Measurements from ENCODE around the gene TUBD1. TPM values are rescaled to one million over a fixed set of nuclear protein-coding genes. Genes with fewer than 3 reads are reported as not detected.

The TUBD1 gene
- total RNA-seq, 1 donor, result 6.5 TPM

- no peak for TF ChIP-seq CTCF (IDR thresholded peaks at IDR 0.05; ENCODE audit: insufficient read depth, low read depth, low read length)
- DNase-seq (ENCODE audit: low read depth), result no peak
- no peak overlapping the region for H3K4me3 ChIP-seq (ENCODE audit: low read depth, low read length)
These were observed 65.9 kb downstream of the TUBD1 start for GRCh38 chr17:59826706-59827453.

GRCh38 chr17:59825533-59826322 lies 67.0 kb downstream of the TUBD1 start:
- TF ChIP-seq CTCF (IDR thresholded peaks at IDR 0.05; ENCODE audit: insufficient read depth, low read depth, low read length), result no peak
- DNase-seq (ENCODE audit: low read depth), result peak; percentile 88
- H3K4me3 ChIP-seq (ENCODE audit: low read depth, low read length), result no peak overlapping the region

GRCh38 chr17:59815965-59816364 lies 76.8 kb downstream of the TUBD1 start:
- no peak for TF ChIP-seq CTCF (IDR thresholded peaks at IDR 0.05; ENCODE audit: insufficient read depth, low read depth, low read length)
- peak; percentile 85 for DNase-seq (ENCODE audit: low read depth)

GRCh38 chr17:59814685-59815084 lies 78.1 kb downstream of the TUBD1 start:
- DNase-seq (ENCODE audit: low read depth), result peak; percentile 76
- no peak overlapping the region for H3K4me3 ChIP-seq (ENCODE audit: low read depth, low read length)
- no peak for TF ChIP-seq CTCF (IDR thresholded peaks at IDR 0.05; ENCODE audit: insufficient read depth, low read depth, low read length)

More at GRCh38 chr17:59815965-59816364, 76.8 kb downstream of the TUBD1 start:
- no peak overlapping the region for H3K4me3 ChIP-seq (ENCODE audit: low read depth, low read length)

GRCh38 chr17:59814276-59814675 lies 78.5 kb downstream of the TUBD1 start:
- H3K4me3 ChIP-seq (ENCODE audit: low read depth, low read length), result no peak overlapping the region
- TF ChIP-seq CTCF (IDR thresholded peaks at IDR 0.05; ENCODE audit: insufficient read depth, low read depth, low read length), result no peak
- no peak for DNase-seq (ENCODE audit: low read depth)

GRCh38 chr17:59812139-59812538 lies 80.6 kb downstream of the TUBD1 start:
- no peak overlapping the region for H3K4me3 ChIP-seq (ENCODE audit: low read depth, low read length)
- TF ChIP-seq CTCF (IDR thresholded peaks at IDR 0.05; ENCODE audit: insufficient read depth, low read depth, low read length), result no peak
- DNase-seq (ENCODE audit: low read depth), result no peak

Measured in fibroblast of villous mesenchyme (primary cell).